Keratinocyte (primary cell): ENCODE measurements around the gene PIGM. TPM values are rescaled to one million over a fixed set of nuclear protein-coding genes. Genes with fewer than 3 reads are reported as not detected.

Experiments
- DNase-seq: peaks from one replicate; pipeline ENCODE4 v3.0.0-alpha.2; 2011; ENCODE audit warnings: low read depth, missing footprints, low spot score
- FAIRE-seq: peaks from 2 replicates; lab custom pipeline; 2011; peaks lifted over from hg19 to GRCh38; lab: Jason Lieb, UNC
- H2AFZ ChIP-seq: 2 replicates; pipeline ENCODE4 v1.6.0; 2012; ENCODE audit warnings: low read length, control low read depth, inconsistent platforms; ENCODE audit not compliant: control insufficient read depth
- H3K27ac ChIP-seq: 2 replicates; pipeline ENCODE4 v1.5.1; 2011; ENCODE audit warnings: low read length; ENCODE audit not compliant: control insufficient read depth, insufficient read depth
- H3K27me3 ChIP-seq: 3 replicates; pipeline ENCODE4 v1.6.0; 2011; ENCODE audit warnings: low read length; ENCODE audit not compliant: control insufficient read depth, insufficient read depth; ENCODE audit errors: extremely low read depth
- H3K36me3 ChIP-seq, 2 experiments: 2 replicates in 1 of 2; 3 replicates in 1 of 2; pipeline ENCODE4 v1.5.1; 2011; ENCODE audit warnings: low read length in 2 of 2, mild to moderate bottlenecking in 1 of 2; ENCODE audit not compliant: control insufficient read depth in 2 of 2, insufficient read depth in 2 of 2; ENCODE audit errors: extremely low read depth in 1 of 2
- H3K4me1 ChIP-seq: 3 replicates; pipeline ENCODE4 v1.5.1; 2011; ENCODE audit warnings: low read length; ENCODE audit not compliant: control insufficient read depth, insufficient read depth; ENCODE audit errors: extremely low read depth
- H3K4me2 ChIP-seq: 3 replicates; pipeline ENCODE4 v1.6.0; 2011; ENCODE audit warnings: low read depth, low read length; ENCODE audit not compliant: control insufficient read depth, insufficient read depth; ENCODE audit errors: extremely low read depth
- H3K4me3 ChIP-seq, 3 experiments: fragments of 200-600 bp in 1 of 3; sonication (generic) in 1 of 3; 2 replicates in 2 of 3; 3 replicates in 1 of 3; pipeline ENCODE4 v1.5.1; 2011 to 2016; ENCODE audit warnings: low read length in 3 of 3, mild to moderate bottlenecking in 3 of 3, control low read depth in 2 of 3, inconsistent platforms in 1 of 3, low read depth in 1 of 3, mixed read lengths in 1 of 3, mixed run types in 1 of 3, moderate library complexity in 1 of 3; ENCODE audit not compliant: control insufficient read depth in 2 of 3, insufficient read depth in 2 of 3; ENCODE audit errors: extremely low read depth in 1 of 3
- H3K79me2 ChIP-seq: 2 replicates; pipeline ENCODE4 v1.6.0; 2012; ENCODE audit warnings: low read length; ENCODE audit not compliant: control insufficient read depth, insufficient read depth
- H3K9ac ChIP-seq: 3 replicates; pipeline ENCODE4 v1.6.0; 2011; ENCODE audit warnings: low read length; ENCODE audit not compliant: control insufficient read depth, insufficient read depth; ENCODE audit errors: extremely low read depth
- H3K9me1 ChIP-seq: 3 replicates; pipeline ENCODE4 v1.6.0; 2011; ENCODE audit warnings: low read length; ENCODE audit not compliant: control insufficient read depth, insufficient read depth; ENCODE audit errors: extremely low read depth
- H3K9me3 ChIP-seq: 2 replicates; pipeline ENCODE4 v1.5.1; 2012; ENCODE audit warnings: low read depth, low read length; ENCODE audit not compliant: control insufficient read depth
- H4K20me1 ChIP-seq: 3 replicates; pipeline ENCODE4 v1.6.0; 2011; ENCODE audit warnings: low read length; ENCODE audit not compliant: control insufficient read depth, insufficient read depth; ENCODE audit errors: extremely low read depth
- CTCF ChIP-seq, 3 experiments: IDR thresholded peaks in 1 of 3; conservative IDR thresholded peaks in 1 of 3; optimal IDR thresholded peaks in 1 of 3; 2 replicates in 2 of 3; 3 replicates in 1 of 3; pipeline versions ENCODE3 to v1.5.1; 2011; ENCODE audit warnings: low read length in 3 of 3, mild to moderate bottlenecking in 3 of 3, moderate library complexity in 2 of 3, control low read depth in 1 of 3, inconsistent platforms in 1 of 3; ENCODE audit not compliant: insufficient read depth in 2 of 3; ENCODE audit errors: extremely low read depth in 1 of 3
- EZH2 ChIP-seq: IDR thresholded peaks from one replicate; pipeline ENCODE4 v1.6.1; 2012; ENCODE audit warnings: inconsistent platforms, mild to moderate bottlenecking, low read length, moderate library complexity
- dilution Hi-C: fragments of 300-500 bp; cut with MboI; formaldehyde crosslinking; loops from one replicate; pipeline ENCODE4 v1.7.0; 2020; ENCODE audit warnings: low sequenced_read_pairs; ENCODE audit not compliant: extremely low pct_ligation_motif_present
- polyA plus RNA-seq, 5 experiments: library from polyadenylated mRNA; depleted of rRNA in 3 of 5; stranded (reverse) in 3 of 5; stranded (forward) in 1 of 5; unstranded in 1 of 5; fragments of >200 nt; gene quantifications; 1 replicate in 1 of 5; 2 replicates in 3 of 5; 3 replicates in 1 of 5; pipeline versions ENCODE4 v1.2.1 to v1.2.3, GENCODE V29; 2011 to 2012; ENCODE audit warnings: missing spikeins in 2 of 5, low read depth in 1 of 5, low replicate concordance in 1 of 5

PIGM gene
- polyA plus RNA-seq, 1 donor (not counting 4 experiments of a cell fraction or from before 2014, with no cell fraction given), result 3.1 TPM

- Histone ChIP-seq H3K9me1 (no peaks in the 10 kb centered on the region), H2AFZ (no peak overlapping the region)
- TF ChIP-seq CTCF (optimal IDR thresholded peaks at IDR 0.05 in 1 of 3, IDR thresholded peaks at IDR 0.05 in 1 of 3, conservative IDR thresholded peaks at IDR 0.05 in 1 of 3; ENCODE audit: extremely low read depth in 1 of 3, insufficient read depth in 2 of 3, low read length in 3 of 3), result no peak
- TF ChIP-seq EZH2, result no peak
Measured at GRCh38 chr1:160001440-160001839, 30.4 kb downstream of the PIGM start.

GRCh38 chr1:159999204-159999603 is 32.6 kb downstream of the PIGM start:
- Histone ChIP-seq H3K9me3 (no peaks in the 10 kb centered on the region), H2AFZ (peak overlapping the region; percentile 50), H3K27me3 (no peaks in the 10 kb centered on the region), H3K4me1 (peaks cover 33% of the 10 kb centered on the region), H3K4me2 (no peak overlapping the region), H3K79me2 (no peaks in the 10 kb centered on the region), H3K36me3 (no peaks in the 10 kb centered on the region), H3K9me1 (no peaks in the 10 kb centered on the region), H4K20me1 (no peaks in the 10 kb centered on the region), H3K4me3 (no peak overlapping the region), H3K9ac (no peak overlapping the region), H3K27ac (no peak overlapping the region)
- dilution Hi-C loops, result no loop called here
- FAIRE-seq, result peak; percentile 20
- DNase-seq, result no peak
- TF ChIP-seq EZH2, result no peak
- no peak for TF ChIP-seq CTCF (optimal IDR thresholded peaks at IDR 0.05 in 1 of 3, IDR thresholded peaks at IDR 0.05 in 1 of 3, conservative IDR thresholded peaks at IDR 0.05 in 1 of 3; ENCODE audit: extremely low read depth in 1 of 3, insufficient read depth in 2 of 3, low read length in 3 of 3)

More at GRCh38 chr1:160001440-160001839, 30.4 kb downstream of the PIGM start:
- peaks cover 26% of the 10 kb centered on the region for H3K4me1 ChIP-seq
- H3K9me3 ChIP-seq, result no peaks in the 10 kb centered on the region
- dilution Hi-C loops, result no loop called here
- no peaks in the 10 kb centered on the region for H4K20me1 ChIP-seq
- no peak overlapping the region for H3K4me3 ChIP-seq
- no peaks in the 10 kb centered on the region for H3K36me3 ChIP-seq
- H3K9ac ChIP-seq, result no peak overlapping the region
- DNase-seq (no peak), FAIRE-seq (no peak)
- H3K4me2 ChIP-seq, result no peak overlapping the region
- no peaks in the 10 kb centered on the region for H3K27me3 ChIP-seq
- H3K79me2 ChIP-seq, result no peaks in the 10 kb centered on the region
- no peak overlapping the region for H3K27ac ChIP-seq
